PC-9 (cell line): Measurements from ENCODE around the gene HELZ2. TPM values are rescaled to one million over a fixed set of nuclear protein-coding genes. Genes with fewer than 3 reads are reported as not detected.

Experiments
- BruUV-seq: library from RNA; stranded (reverse); fragments of 400-500 nt; replicated peaks from 2 replicates; lab custom pipeline; 2021; lab: Mats Ljungman, UMichigan
- CTCF ChIA-PET: fragments of 300-600 bp; sonication (Branson Sonifier 250); formaldehyde crosslinking; loops from one replicate; lab custom pipeline; 2022; ENCODE audit warnings: antibody characterized with exemption; lab: Charles Lee
- POLR2A ChIA-PET: fragments of 300-600 bp; sonication (Branson Sonifier 250); formaldehyde crosslinking; loops from one replicate; lab custom pipeline; 2022; ENCODE audit warnings: antibody characterized with exemption; ENCODE audit not compliant: unreplicated experiment; lab: Charles Lee
- DNase-seq, 2 experiments: peaks; one replicate each; pipeline versions ENCODE4 v3.0.0 to v3.0.0-alpha.2; 2015 to 2022; ENCODE audit warnings: mixed read lengths in 1 of 2
- H2AFZ ChIP-seq: fragments of 200-600 bp; sonication (generic); 2 replicates; pipeline ENCODE4 v1.8.1; 2017; ENCODE audit warnings: antibody characterized with exemption
- H3F3A ChIP-seq: fragments of 200-600 bp; sonication (generic); 2 replicates; pipeline ENCODE4 v1.8.1; 2017; ENCODE audit warnings: antibody characterized with exemption, mild to moderate bottlenecking, low read depth; ENCODE audit not compliant: insufficient read depth
- H3K27ac ChIP-seq: fragments of 200-600 bp; sonication (generic); 2 replicates; pipeline ENCODE4 v1.6.1; 2016; ENCODE audit warnings: mixed run types
- H3K27me3 ChIP-seq: fragments of 200-600 bp; sonication (generic); 2 replicates; pipeline ENCODE4 v1.6.1; 2016; ENCODE audit warnings: low read depth, mixed run types; ENCODE audit not compliant: insufficient read depth
- H3K36me3 ChIP-seq: fragments of 200-600 bp; sonication (generic); 2 replicates; pipeline ENCODE4 v1.6.1; 2016; ENCODE audit warnings: low read depth, mixed run types
- H3K4me1 ChIP-seq: fragments of 200-600 bp; sonication (generic); replicated peaks from 2 replicates; pipeline ENCODE4 v1.6.1; 2016; ENCODE audit warnings: mixed run types; ENCODE audit not compliant: insufficient read depth
- H3K4me2 ChIP-seq: fragments of 200-600 bp; sonication (generic); 2 replicates; pipeline ENCODE4 v1.6.1; 2017; ENCODE audit warnings: mixed run types
- H3K4me3 ChIP-seq: fragments of 200-600 bp; sonication (generic); 2 replicates; pipeline ENCODE4 v1.6.1; 2016; ENCODE audit warnings: mixed run types
- H3K79me2 ChIP-seq: fragments of 200-600 bp; sonication (generic); 2 replicates; pipeline ENCODE4 v1.6.1; 2017; ENCODE audit warnings: low read depth, mixed run types
- H3K9me2 ChIP-seq: fragments of 200-600 bp; sonication (generic); 2 replicates; pipeline ENCODE4 v1.8.1; 2017; ENCODE audit warnings: mild to moderate bottlenecking; ENCODE audit not compliant: insufficient read depth
- H3K9me3 ChIP-seq: fragments of 200-600 bp; sonication (generic); 2 replicates; pipeline ENCODE4 v1.8.1; 2016; ENCODE audit warnings: low read depth; ENCODE audit not compliant: insufficient read depth
- H4K20me1 ChIP-seq: fragments of 200-600 bp; sonication (generic); 2 replicates; pipeline ENCODE4 v1.8.1; 2017; ENCODE audit not compliant: insufficient read depth
- CTCF ChIP-seq: fragments of 200-600 bp; sonication (generic); conservative IDR thresholded peaks from 2 replicates; pipeline ENCODE4 v1.6.1; 2017; ENCODE audit warnings: mixed run types, antibody characterized with exemption, mild to moderate bottlenecking, moderate library complexity
- EZH2 ChIP-seq: fragments of 200-600 bp; sonication (generic); IDR thresholded peaks from 2 replicates; pipeline ENCODE4 v1.8.0; 2017; ENCODE audit warnings: antibody characterized with exemption, low read depth
- intact Hi-C: fragments of 100-400 bp; cut with micrococcal nuclease; formaldehyde crosslinking; loops from one replicate; pipeline ENCODE4 v1.10.0; 2022; ENCODE audit not compliant: unreplicated experiment
- total RNA-seq: library from RNA; stranded (reverse); gene quantifications from 2 replicates; pipeline ENCODE4 v1.2.3, GENCODE V29; 2021

HELZ2 gene
- total RNA-seq, 1 experiment from 2014 or later = 33.7 TPM

- Histone ChIP-seq H3K4me2 (no peak overlapping the region), H3K36me3 (no peaks in the 10 kb centered on the region), H3K27ac (no peak overlapping the region), H3K79me2 (no peaks in the 10 kb centered on the region), H3F3A (peaks cover 15% of the 10 kb centered on the region; the same call in 1 of the 2 replicates), H4K20me1 (no peaks in the 10 kb centered on the region; the same call in 1 of the 2 replicates), H2AFZ (no peak overlapping the region), H3K4me1 (no peaks in the 10 kb centered on the region), H3K9me2 (no peaks in the 10 kb centered on the region), H3K9me3 (no peaks in the 10 kb centered on the region), H3K27me3 (no peaks in the 10 kb centered on the region), H3K4me3 (no peak overlapping the region)
- BruUV-seq = no TSS peak
- DNase-seq = no peak
- TF ChIP-seq CTCF = no peak
- no peak for TF ChIP-seq EZH2
- CTCF ChIA-PET = no interaction called here
- intact Hi-C loops = loop anchor here (10.0 kb wide), 1 partner anchor 96 kb away; no protein-coding TSS in a partner anchor
- POLR2A ChIA-PET = no interaction called here
Observed at GRCh38 chr20:63588641-63589041, 14.6 kb upstream of the HELZ2 start.

GRCh38 chr20:63587776-63588591 is 13.9 kb upstream of the HELZ2 start:
- no peaks in the 10 kb centered on the region for H3K9me2 ChIP-seq
- H3K36me3 ChIP-seq = no peaks in the 10 kb centered on the region
- no peaks in the 10 kb centered on the region for H3K4me1 ChIP-seq
- no peak for DNase-seq
- no peak overlapping the region for H2AFZ ChIP-seq
- no peaks in the 10 kb centered on the region for H3K79me2 ChIP-seq
- TF ChIP-seq CTCF (no peak), EZH2 (no peak)
- H3F3A ChIP-seq = peaks cover 15% of the 10 kb centered on the region; the same call in 1 of the 2 replicates
- POLR2A ChIA-PET = no interaction called here
- CTCF ChIA-PET = interaction anchor here (0.7 kb wide), 1 partner anchor 367 kb away, joined by 3 read pairs; no protein-coding TSS in a partner anchor
- no peaks in the 10 kb centered on the region for H3K9me3 ChIP-seq
- H3K27me3 ChIP-seq = no peaks in the 10 kb centered on the region
- intact Hi-C loops = loop anchor here (10.0 kb wide), 1 partner anchor 97 kb away; no protein-coding TSS in a partner anchor
- H3K4me3 ChIP-seq = no peak overlapping the region
- H4K20me1 ChIP-seq = no peaks in the 10 kb centered on the region; the same call in 1 of the 2 replicates
- no TSS peak for BruUV-seq
- no peak overlapping the region for H3K4me2 ChIP-seq
- H3K27ac ChIP-seq = no peak overlapping the region

GRCh38 chr20:63587256-63587655 is 13.2 kb upstream of the HELZ2 start:
- Histone ChIP-seq H3K27ac (no peak overlapping the region), H3K36me3 (no peaks in the 10 kb centered on the region), H3K27me3 (no peaks in the 10 kb centered on the region), H3F3A (peaks cover 15% of the 10 kb centered on the region; the same call in 1 of the 2 replicates), H2AFZ (no peak overlapping the region), H4K20me1 (no peaks in the 10 kb centered on the region; the same call in 1 of the 2 replicates), H3K4me1 (no peaks in the 10 kb centered on the region), H3K9me2 (no peaks in the 10 kb centered on the region), H3K9me3 (no peaks in the 10 kb centered on the region), H3K79me2 (no peaks in the 10 kb centered on the region), H3K4me3 (no peak overlapping the region), H3K4me2 (no peak overlapping the region)
- ChIA-PET CTCF (no interaction called here), POLR2A (no interaction called here)
- no peak for DNase-seq
- BruUV-seq = no TSS peak
- intact Hi-C loops = loop anchor here (10.0 kb wide), 1 partner anchor 98 kb away; no protein-coding TSS in a partner anchor
- no peak for TF ChIP-seq EZH2
- no peak for TF ChIP-seq CTCF
